ENCODE measurements around the gene AKR1C1. TPM values are rescaled to one million over a fixed set of nuclear protein-coding genes. Genes with fewer than 3 reads are reported as not detected.

AKR1C1 gene
- total and polyA plus RNA-seq, 9 of the 15 experiments (the other 6 are each of a cell fraction or from before 2014, with no cell fraction given), result 43.5 to 180 (median 82.4) TPM

DNA sequence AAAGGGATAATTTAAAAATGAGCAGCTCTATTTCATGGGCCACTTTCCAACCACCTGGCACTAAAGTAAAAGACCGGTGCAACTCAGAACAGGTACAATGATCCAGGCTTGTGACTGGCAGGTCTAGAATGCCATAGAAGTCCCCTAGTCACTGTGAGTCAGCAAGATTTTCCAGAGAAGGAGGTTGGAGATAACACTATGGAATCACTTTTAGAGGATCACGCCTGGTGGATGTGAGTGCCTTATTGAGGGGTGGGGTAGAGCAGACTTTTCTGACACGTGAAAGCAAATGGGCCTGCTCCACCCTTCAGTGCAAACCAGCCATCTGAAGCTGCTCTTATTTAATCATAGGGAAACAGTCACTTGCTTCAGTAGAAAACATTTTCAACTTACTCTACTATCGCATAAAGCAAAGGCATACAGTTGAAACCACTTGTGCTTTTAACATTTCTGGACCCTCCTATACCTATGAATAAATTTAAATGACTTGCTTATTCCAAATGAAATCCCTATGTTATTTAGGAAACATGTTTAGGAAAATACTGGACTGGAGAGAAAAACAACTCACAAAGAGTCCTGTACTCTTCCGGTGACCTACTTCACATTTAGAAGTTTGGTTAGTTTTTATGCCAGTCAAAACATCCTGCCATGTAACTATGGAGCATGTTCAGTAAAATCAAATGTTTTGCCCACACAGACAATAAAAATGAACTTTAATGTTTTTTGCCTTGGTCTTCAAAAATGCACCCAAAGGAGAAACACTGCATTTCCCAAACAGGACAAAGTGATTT is 21.5 kb upstream of the AKR1C1 start (continued):
- TF ChIP-seq, protein P1, sequence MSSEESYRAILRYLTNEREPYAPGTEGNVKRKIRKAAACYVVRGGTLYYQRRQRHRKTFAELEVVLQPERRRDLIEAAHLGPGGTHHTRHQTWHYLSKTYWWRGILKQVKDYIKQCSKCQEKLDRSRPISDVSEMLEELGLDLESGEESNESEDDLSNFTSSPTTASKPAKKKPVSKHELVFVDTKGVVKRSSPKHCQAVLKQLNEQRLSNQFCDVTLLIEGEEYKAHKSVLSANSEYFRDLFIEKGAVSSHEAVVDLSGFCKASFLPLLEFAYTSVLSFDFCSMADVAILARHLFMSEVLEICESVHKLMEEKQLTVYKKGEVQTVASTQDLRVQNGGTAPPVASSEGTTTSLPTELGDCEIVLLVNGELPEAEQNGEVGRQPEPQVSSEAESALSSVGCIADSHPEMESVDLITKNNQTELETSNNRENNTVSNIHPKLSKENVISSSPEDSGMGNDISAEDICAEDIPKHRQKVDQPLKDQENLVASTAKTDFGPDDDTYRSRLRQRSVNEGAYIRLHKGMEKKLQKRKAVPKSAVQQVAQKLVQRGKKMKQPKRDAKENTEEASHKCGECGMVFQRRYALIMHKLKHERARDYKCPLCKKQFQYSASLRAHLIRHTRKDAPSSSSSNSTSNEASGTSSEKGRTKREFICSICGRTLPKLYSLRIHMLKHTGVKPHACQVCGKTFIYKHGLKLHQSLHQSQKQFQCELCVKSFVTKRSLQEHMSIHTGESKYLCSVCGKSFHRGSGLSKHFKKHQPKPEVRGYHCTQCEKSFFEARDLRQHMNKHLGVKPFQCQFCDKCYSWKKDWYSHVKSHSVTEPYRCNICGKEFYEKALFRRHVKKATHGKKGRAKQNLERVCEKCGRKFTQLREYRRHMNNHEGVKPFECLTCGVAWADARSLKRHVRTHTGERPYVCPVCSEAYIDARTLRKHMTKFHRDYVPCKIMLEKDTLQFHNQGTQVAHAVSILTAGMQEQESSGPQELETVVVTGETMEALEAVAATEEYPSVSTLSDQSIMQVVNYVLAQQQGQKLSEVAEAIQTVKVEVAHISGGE (CRISPR knock-in tag; IDR thresholded peaks at IDR 0.05), result peak in 1 of 3 experiments; percentile 39; a peak in 1 of 6 replicates
- TF ChIP-seq OTX1 (CRISPR knock-in tag; IDR thresholded peaks at IDR 0.05), result no peak
- TF ChIP-seq HNRNPUL1 (IDR thresholded peaks at IDR 0.05; ENCODE audit: low read length), result no peak
- 0 out of 2 replicates have a peak, but pooled peaks have one; percentile 39 for TF ChIP-seq MTA1 (IDR thresholded peaks at IDR 0.05; ENCODE audit: borderline replicate concordance)
- peak; percentile 85 for TF ChIP-seq NFE2L1 (tag; IDR thresholded peaks at IDR 0.05; ENCODE audit: borderline replicate concordance, low read depth)
- TF ChIP-seq MAFF (IDR thresholded peaks at IDR 0.05; ENCODE audit: low read length), result peak; percentile 97
- peak; percentile 98 for TF ChIP-seq MAFG (tag; conservative IDR thresholded peaks at IDR 0.05)
- TF ChIP-seq MTF1 (CRISPR knock-in tag; IDR thresholded peaks at IDR 0.05; ENCODE audit: borderline replicate concordance), result no peak
- TF ChIP-seq PHB (CRISPR knock-in tag; IDR thresholded peaks at IDR 0.05), result no peak
- TF ChIP-seq KDM1A (IDR thresholded peaks at IDR 0.05), result no peak; a peak in 1 of 4 replicates
- TF ChIP-seq, protein P2, sequence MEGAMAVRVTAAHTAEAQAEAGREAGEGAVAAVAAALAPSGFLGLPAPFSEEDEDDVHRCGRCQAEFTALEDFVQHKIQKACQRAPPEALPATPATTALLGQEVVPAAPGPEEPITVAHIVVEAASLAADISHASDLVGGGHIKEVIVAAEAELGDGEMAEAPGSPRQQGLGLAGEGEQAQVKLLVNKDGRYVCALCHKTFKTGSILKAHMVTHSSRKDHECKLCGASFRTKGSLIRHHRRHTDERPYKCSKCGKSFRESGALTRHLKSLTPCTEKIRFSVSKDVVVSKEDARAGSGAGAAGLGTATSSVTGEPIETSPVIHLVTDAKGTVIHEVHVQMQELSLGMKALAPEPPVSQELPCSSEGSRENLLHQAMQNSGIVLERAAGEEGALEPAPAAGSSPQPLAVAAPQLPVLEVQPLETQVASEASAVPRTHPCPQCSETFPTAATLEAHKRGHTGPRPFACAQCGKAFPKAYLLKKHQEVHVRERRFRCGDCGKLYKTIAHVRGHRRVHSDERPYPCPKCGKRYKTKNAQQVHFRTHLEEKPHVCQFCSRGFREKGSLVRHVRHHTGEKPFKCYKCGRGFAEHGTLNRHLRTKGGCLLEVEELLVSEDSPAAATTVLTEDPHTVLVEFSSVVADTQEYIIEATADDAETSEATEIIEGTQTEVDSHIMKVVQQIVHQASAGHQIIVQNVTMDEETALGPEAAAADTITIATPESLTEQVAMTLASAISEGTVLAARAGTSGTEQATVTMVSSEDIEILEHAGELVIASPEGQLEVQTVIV (CRISPR knock-in tag; IDR thresholded peaks at IDR 0.05; ENCODE audit: borderline replicate concordance), result no peak
- TF ChIP-seq, protein P3, sequence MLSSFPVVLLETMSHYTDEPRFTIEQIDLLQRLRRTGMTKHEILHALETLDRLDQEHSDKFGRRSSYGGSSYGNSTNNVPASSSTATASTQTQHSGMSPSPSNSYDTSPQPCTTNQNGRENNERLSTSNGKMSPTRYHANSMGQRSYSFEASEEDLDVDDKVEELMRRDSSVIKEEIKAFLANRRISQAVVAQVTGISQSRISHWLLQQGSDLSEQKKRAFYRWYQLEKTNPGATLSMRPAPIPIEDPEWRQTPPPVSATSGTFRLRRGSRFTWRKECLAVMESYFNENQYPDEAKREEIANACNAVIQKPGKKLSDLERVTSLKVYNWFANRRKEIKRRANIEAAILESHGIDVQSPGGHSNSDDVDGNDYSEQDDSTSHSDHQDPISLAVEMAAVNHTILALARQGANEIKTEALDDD (IDR thresholded peaks at IDR 0.05), result peak; percentile 48; the same call in 1 of the 2 replicates
- TF ChIP-seq SMARCA4 (IDR thresholded peaks at IDR 0.05), result peak; percentile 87
- no peak for TF ChIP-seq FOXK1 (CRISPR knock-in tag; IDR thresholded peaks at IDR 0.05; ENCODE audit: borderline replicate concordance)
- TF ChIP-seq, protein P4, sequence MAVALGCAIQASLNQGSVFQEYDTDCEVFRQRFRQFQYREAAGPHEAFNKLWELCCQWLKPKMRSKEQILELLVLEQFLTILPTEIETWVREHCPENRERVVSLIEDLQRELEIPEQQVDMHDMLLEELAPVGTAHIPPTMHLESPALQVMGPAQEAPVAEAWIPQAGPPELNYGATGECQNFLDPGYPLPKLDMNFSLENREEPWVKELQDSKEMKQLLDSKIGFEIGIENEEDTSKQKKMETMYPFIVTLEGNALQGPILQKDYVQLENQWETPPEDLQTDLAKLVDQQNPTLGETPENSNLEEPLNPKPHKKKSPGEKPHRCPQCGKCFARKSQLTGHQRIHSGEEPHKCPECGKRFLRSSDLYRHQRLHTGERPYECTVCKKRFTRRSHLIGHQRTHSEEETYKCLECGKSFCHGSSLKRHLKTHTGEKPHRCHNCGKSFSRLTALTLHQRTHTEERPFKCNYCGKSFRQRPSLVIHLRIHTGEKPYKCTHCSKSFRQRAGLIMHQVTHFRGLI (CRISPR knock-in tag; IDR thresholded peaks at IDR 0.05), result no peak
- no peak for TF ChIP-seq PCBP1 (IDR thresholded peaks at IDR 0.05; ENCODE audit: low read depth, low read length, poor library complexity, severe bottlenecking)
- no peak for TF ChIP-seq TCFL5 (CRISPR knock-in tag; conservative IDR thresholded peaks at IDR 0.05)
- peak; percentile 74; the same call in 1 of the 2 replicates for TF ChIP-seq DMBX1 (CRISPR knock-in tag; IDR thresholded peaks at IDR 0.05; ENCODE audit: borderline replicate concordance)
- no peak for TF ChIP-seq ZNF384 (IDR thresholded peaks at IDR 0.05; ENCODE audit: low read depth, low read length)
